Ovary (tissue), 3 donors: ENCODE results near the gene ZNF534.

Experiments
- CTCF ChIP-seq, 3 donors: fragments of 450-650 bp in 2 of 3; fragments of 200-600 bp in 1 of 3; IDR thresholded peaks; one replicate each; pipeline versions ENCODE4 v1.5.1 to v1.8.0; 2016 to 2022; ENCODE audit warnings: antibody characterized with exemption in 3 of 3, mild to moderate bottlenecking in 1 of 3
- POLR2A ChIP-seq: fragments of 450-650 bp; IDR thresholded peaks from one replicate; pipeline ENCODE4 v1.6.1; 2017; ENCODE audit warnings: antibody characterized with exemption, mild to moderate bottlenecking, moderate library complexity
- donor health status: DM: no; HTN: no; CAD: no.

GRCh38 chr19:52494518-52494917, 65.6 kb downstream of the ZNF534 start:
- no peak for TF ChIP-seq POLR2A
- TF ChIP-seq CTCF (IDR thresholded peaks at IDR 0.05) = no peak
